Activated T-cell treated with anti-CD3 and anti-CD28 coated beads, Interleukin-2, amount 50 U/mL, for 1 hour (primary cell): ENCODE results near the gene LMO1.

ENCODE experiments used
- DNase-seq: peaks from one replicate; pipeline ENCODE4 v3.0.0-alpha.2; 2020

The LMO1 gene

GRCh38 chr11:8202516-8203413 lies 60.9 kb downstream of the LMO1 start:
- no peak for DNase-seq

GRCh38 chr11:8201644-8202365 lies 61.9 kb downstream of the LMO1 start:
- DNase-seq, result no peak

DNA sequence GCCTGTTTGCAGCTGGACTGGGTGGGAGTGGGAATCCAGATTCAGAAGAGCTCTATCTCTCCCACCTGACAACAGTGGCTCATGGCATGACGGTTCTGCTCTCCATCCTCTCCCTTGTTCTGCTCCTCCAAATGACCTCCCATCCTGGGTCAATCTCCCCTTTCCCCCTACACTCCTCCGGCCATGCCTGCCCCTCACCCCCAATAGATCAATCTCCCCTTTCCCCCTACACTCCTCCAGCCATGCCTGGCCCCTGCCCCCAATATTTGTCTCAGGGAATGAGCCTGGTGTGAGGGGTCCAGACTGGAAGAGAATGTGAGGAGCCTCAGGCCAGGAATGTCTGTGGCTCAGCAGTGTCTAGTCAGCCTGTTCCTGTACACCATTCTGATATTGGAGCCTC lies 64.0 kb downstream of the LMO1 start:
- no peak for DNase-seq

DNA sequence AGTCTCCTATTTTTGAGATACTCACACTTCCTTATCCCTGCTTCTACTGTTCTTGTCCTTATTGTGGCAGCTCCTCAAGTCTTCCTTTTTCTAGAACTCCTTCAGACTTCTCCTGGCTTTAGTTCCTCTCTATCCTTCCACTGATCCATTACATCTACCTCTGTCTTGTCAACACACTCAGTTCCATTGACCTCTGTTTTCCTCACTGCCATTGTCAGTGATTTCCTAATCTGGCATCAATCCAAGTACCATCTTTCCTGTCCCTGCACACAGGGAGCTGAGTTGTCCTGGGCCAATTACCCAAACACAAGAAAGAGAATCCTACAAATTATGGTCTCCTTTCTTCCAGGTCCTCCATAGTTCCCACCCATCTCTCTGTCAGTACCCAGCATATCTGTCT lies 66.9 kb downstream of the LMO1 start:
- DNase-seq, result no peak

- DNase-seq, result no peak
These were observed 68.7 kb downstream of the LMO1 start for GRCh38 chr11:8194956-8195355.

DNA sequence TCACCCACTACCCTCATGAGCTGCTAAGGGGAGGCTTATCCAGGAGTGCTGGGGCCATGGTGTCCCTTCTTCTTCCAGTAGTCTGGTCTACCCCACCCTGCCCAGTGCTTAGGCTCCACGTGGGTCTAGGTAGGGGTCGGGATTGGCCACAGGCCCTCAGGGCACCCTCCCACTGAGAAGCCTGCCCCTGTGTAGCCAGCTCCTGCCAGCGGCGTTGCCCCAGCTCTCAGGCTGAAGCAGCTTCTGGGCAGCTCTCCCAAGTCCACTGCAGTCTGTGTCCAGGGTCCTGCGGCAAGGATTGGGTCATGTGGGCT lies 70.8 kb downstream of the LMO1 start:
- no peak for DNase-seq

DNA sequence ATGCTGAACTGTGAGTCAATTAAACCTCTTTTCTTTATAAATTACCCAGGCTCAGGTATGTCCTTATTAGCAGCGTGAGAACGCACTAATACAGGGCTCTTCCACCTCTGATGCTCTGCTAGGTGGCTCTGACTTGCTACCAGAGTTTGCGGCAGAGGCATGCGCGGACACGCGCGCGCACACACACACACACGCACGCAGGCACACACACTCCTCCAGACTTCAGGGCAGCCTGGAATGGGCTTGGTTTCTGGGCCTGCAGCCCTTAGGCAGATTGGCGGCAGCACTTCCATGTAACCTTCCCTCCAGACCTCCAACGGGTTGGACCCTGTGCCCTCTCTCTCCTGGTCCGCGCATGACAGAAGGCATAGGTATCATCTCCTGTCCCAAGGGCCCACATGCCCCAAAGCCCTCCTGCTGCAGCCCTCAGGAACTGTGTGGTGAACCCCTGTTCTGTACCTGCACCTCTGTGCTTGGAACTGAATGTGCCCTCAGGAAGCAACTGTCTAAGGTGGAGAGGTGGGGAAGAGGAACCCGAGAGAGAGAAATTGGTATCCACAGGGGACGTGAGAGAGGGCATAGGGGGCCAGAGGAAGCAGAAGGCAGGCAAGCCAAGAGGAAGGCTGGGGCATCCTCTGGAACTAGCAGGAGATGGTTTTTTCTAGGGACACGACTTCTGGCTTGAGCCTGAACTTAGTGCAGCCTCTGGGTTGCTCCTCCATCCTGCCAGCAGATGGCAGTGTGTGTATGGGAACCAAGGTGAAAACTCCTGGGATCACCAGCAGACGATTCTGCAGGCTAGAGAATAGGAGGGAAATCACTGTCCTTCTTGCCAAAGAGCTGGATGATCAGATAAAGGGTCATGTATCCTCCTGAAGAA lies 71.4 kb downstream of the LMO1 start:
- DNase-seq, result peak; percentile 34

DNA sequence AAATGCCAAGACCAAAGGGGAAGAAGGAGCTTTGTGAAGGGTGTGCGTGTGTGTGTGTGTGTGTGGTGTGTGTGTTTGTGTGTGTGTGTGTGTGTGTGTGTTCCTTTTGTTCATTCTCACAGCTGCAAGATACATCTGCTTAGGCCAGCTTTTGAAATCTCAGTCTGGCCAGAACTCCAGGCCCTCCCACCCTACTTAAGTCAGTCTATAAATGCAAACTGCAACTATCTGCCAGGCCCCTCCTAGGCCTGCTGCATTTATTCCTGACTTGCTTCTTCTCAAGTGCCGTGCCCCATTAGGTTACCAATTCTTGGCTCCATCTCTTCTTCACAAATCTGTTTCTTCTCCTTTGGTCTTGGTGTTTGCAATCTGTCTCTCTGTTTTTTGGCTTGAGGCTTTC lies 73.2 kb downstream of the LMO1 start:
- DNase-seq, result no peak

DNA sequence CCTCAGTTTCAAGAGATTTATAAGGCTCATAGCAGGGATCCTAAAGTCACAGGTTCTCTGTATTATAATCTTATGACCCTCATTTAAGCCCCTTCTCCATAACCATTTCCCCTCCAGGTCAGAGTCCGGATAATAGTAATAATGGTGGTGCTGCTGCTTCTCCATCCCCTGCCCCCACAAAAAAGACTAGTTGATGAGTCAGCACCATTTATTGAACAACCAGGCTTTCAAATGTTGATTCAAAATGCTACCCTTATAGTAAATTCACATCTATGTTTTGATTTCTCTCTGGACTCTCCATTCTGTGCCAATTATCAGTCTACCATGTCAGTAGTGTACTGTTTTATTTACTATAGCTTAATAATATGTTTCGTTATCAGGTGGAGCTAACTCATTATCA lies 77.2 kb downstream of the LMO1 start:
- no peak for DNase-seq

DNA sequence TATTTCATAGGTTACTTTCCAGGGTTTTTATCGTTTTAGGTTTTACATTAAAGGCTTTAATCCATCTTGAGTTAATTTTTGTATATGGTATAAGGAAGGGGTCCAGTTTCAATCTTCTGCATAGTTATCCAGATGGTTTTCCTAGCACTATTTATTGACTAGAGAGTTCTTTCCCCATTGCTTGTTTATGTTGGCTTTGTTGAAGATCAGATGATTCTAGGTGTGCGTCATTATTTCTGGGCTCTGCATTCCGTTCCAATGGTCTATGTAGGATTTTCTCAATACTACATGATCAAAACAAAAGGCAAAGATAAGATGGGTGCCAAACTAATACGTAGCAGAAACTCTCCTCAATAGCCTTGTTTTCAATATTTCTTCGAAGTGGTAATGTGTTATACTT lies 80.6 kb downstream of the LMO1 start:
- no peak for DNase-seq

DNA sequence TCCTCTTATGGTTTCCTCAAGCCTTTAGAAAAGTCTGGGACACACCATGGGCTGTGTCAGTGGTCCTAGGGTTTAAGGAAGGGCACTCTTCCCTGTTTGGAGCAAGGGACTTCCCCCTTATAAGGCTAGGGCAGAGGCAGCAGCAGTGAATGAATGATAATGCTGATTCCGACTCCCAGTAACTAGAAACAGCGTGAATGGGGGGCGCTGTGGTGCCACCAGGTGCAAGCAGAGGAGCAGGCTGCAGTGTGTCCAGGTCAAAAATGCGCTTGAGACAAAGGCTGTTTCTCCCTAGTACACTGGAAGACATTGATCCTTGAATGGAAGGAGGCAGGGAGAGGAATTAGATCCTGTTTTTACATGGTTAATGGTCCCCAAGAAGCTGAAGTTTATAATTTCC lies 83.2 kb downstream of the LMO1 start:
- DNase-seq, result no peak

DNA sequence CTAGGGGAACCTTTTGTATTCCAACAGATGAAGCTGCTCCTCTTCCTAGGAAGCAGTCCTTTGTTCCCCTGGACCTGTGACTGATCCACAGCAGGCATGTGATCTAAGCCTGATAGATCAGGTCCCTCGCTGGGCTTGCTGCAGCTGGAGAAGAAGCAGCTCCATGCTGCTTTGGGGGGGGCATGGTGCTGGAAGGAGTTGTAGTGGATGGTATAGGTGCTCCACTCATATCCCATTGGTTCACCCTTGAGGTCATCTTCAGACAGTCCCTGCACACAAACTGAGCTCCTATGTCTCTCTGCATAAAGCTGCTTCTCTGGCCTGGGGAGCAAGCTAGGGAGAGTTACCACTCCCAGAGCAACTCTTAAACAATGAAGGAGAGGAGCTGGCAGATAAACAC lies 85.4 kb downstream of the LMO1 start:
- DNase-seq, result no peak

DNA sequence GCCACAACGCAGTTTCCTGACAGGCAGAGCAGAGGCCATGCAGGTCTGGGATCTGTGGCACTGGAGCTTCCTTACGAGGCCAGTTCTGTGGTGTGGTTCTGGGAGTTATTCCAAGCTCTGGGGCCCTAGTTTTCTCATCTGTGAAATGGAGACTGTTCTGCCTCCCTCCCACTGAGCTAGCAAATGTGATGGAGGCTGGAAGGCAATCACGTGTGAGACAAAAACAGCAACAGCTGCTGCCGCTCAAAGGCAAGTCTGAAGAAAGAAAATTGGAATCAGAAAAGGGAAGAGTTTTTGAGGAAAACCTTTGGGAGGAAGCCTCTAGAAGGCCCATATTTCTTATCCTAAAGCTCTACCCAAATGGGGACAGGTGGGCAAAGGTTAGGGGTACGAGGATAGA lies 86.5 kb downstream of the LMO1 start:
- no peak for DNase-seq
